ENCODE results near the gene HEATR5B. TPM values are rescaled to one million over a fixed set of nuclear protein-coding genes. Genes with fewer than 3 reads are reported as not detected.

The HEATR5B gene
- total and polyA plus RNA-seq, 2 of the 4 experiments (the other 2 are of a cell fraction): 8.3 to 17.9 TPM

DNA sequence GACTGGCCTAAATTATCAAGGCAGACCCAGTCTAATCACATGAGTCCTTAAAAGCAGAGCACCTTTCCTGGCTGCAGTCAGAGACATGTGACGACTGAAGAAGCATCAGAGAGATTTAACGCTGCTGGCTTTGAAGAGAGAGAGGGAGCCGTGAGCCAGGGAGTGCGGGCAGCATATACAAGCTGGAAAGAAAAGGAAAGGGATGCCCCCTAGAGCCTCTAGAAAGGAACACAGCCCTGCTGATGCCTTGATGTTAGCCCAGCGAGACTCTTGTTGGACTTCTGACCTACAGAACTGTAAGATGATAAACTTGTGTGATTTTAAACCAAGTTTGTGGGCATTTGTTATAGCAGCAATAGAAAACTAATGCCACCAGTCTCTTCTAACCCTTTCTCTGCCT lies 58.1 kb downstream of the HEATR5B start:
- Histone ChIP-seq H2BK20ac (ENCODE audit: low read depth, low read length) (no peak overlapping the region), H3K23ac (ENCODE audit: low read depth, low read length) (no peak overlapping the region), H3K9me3 (ENCODE audit: control insufficient read depth, insufficient read depth, low read length) (no peaks in the 10 kb centered on the region), H3K27me3 (ENCODE audit: control insufficient read depth, insufficient read depth, low read length) (no peaks in the 10 kb centered on the region), H3K36me3 (ENCODE audit: control insufficient read depth, insufficient read depth, low read length) (peaks cover 21% of the 10 kb centered on the region), H3K18ac (ENCODE audit: low read depth, low read length) (no peak overlapping the region), H2BK5ac (ENCODE audit: low read depth, low read length, poor library complexity, severe bottlenecking) (no peak overlapping the region), H2BK15ac (ENCODE audit: low read depth, low read length) (no peak overlapping the region), H3K4me2 (ENCODE audit: low read depth, low read length) (no peak overlapping the region), H3K4me1 (ENCODE audit: control insufficient read depth, insufficient read depth, low read length) (peaks cover 4% of the 10 kb centered on the region), H4K91ac (ENCODE audit: insufficient read depth, low read depth, low read length) (no peak overlapping the region), H4K5ac (ENCODE audit: low read depth, low read length) (no peak overlapping the region), H2BK120ac (ENCODE audit: low read depth, low read length) (no peak overlapping the region), H3K27ac (ENCODE audit: insufficient read depth, low read length) (no peak overlapping the region), H4K8ac (ENCODE audit: low read depth in 2 of 2, low read length in 2 of 2) (no peak overlapping the region), H4K20me1 (ENCODE audit: insufficient read depth, low read length) (no peaks in the 10 kb centered on the region), H3K4ac (ENCODE audit: low read depth, low read length) (no peak overlapping the region), H3K14ac (replicated peaks; ENCODE audit: low read depth, low read length) (no peak overlapping the region), H2AK5ac (ENCODE audit: low read depth, low read length) (no peak overlapping the region), H3K9ac (ENCODE audit: low read depth, low read length) (no peak overlapping the region), H3K56ac (ENCODE audit: extremely low read depth, insufficient read depth, low read length) (no peak overlapping the region), H3K9me1 (ENCODE audit: insufficient read depth, low read length) (peaks cover 6% of the 10 kb centered on the region), H2AFZ (replicated peaks; ENCODE audit: low read length, poor library complexity) (no peak overlapping the region), H3K79me1 (ENCODE audit: low read depth in 1 of 2, low read length in 2 of 2) (0 out of 4 replicates have a peak, but pooled peaks cover 0 to 6% of the 10 kb centered on the region in 2 experiments), H3K4me3 (ENCODE audit: insufficient read depth, low read depth, low read length) (no peak overlapping the region), H2AK9ac (replicated peaks; ENCODE audit: low read depth, low read length, poor library complexity) (no peak overlapping the region)
- ChIA-PET CTCF (no interaction called here), POLR2A (ENCODE audit: unreplicated experiment) (no interaction called here)
- no TSS peak for BruUV-seq (replicated peaks)
- dilution Hi-C loops (cut with HindIII; ENCODE audit: low sequenced_read_pairs, unreplicated experiment) (no loop called here), in situ Hi-C loops (cut with MboI; ENCODE audit: low sequenced_read_pairs) (no loop called here), intact Hi-C loops (cut with micrococcal nuclease) (no loop called here)
- TF ChIP-seq RAD21 (IDR thresholded peaks at IDR 0.05; ENCODE audit: low read length): no peak
- TF ChIP-seq RFX5 (IDR thresholded peaks at IDR 0.05; ENCODE audit: low read depth, low read length): no peak
- no peak for TF ChIP-seq MXI1 (IDR thresholded peaks at IDR 0.05; ENCODE audit: borderline replicate concordance, low read depth, low read length)
- no peak for TF ChIP-seq RCOR1 (IDR thresholded peaks at IDR 0.05; ENCODE audit: insufficient replicate concordance, low read length)
- no peak for TF ChIP-seq MAFK (IDR thresholded peaks at IDR 0.05; ENCODE audit: low read depth, low read length)
- TF ChIP-seq, protein P1, sequence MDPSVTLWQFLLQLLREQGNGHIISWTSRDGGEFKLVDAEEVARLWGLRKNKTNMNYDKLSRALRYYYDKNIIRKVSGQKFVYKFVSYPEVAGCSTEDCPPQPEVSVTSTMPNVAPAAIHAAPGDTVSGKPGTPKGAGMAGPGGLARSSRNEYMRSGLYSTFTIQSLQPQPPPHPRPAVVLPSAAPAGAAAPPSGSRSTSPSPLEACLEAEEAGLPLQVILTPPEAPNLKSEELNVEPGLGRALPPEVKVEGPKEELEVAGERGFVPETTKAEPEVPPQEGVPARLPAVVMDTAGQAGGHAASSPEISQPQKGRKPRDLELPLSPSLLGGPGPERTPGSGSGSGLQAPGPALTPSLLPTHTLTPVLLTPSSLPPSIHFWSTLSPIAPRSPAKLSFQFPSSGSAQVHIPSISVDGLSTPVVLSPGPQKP (IDR thresholded peaks at IDR 0.05; ENCODE audit: borderline replicate concordance, low read depth, low read length): no peak
- TF ChIP-seq, protein P2, sequence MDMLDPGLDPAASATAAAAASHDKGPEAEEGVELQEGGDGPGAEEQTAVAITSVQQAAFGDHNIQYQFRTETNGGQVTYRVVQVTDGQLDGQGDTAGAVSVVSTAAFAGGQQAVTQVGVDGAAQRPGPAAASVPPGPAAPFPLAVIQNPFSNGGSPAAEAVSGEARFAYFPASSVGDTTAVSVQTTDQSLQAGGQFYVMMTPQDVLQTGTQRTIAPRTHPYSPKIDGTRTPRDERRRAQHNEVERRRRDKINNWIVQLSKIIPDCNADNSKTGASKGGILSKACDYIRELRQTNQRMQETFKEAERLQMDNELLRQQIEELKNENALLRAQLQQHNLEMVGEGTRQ (IDR thresholded peaks at IDR 0.05; ENCODE audit: low read depth, low read length): no peak
- no peak for TF ChIP-seq SMC3 (IDR thresholded peaks at IDR 0.05; ENCODE audit: low read depth, low read length)
- TF ChIP-seq, protein P3, sequence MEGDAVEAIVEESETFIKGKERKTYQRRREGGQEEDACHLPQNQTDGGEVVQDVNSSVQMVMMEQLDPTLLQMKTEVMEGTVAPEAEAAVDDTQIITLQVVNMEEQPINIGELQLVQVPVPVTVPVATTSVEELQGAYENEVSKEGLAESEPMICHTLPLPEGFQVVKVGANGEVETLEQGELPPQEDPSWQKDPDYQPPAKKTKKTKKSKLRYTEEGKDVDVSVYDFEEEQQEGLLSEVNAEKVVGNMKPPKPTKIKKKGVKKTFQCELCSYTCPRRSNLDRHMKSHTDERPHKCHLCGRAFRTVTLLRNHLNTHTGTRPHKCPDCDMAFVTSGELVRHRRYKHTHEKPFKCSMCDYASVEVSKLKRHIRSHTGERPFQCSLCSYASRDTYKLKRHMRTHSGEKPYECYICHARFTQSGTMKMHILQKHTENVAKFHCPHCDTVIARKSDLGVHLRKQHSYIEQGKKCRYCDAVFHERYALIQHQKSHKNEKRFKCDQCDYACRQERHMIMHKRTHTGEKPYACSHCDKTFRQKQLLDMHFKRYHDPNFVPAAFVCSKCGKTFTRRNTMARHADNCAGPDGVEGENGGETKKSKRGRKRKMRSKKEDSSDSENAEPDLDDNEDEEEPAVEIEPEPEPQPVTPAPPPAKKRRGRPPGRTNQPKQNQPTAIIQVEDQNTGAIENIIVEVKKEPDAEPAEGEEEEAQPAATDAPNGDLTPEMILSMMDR (conservative IDR thresholded peaks at IDR 0.05; ENCODE audit: low read depth, low read length): no peak
- TF ChIP-seq POLR2A (IDR thresholded peaks at IDR 0.05; ENCODE audit: low read depth, low read length): no peak
- no peak for TF ChIP-seq CHD1 (IDR thresholded peaks at IDR 0.05; ENCODE audit: low read depth, low read length)
- no peak for TF ChIP-seq NFE2L2 (IDR thresholded peaks at IDR 0.05; ENCODE audit: low read depth, low read length)
- TF ChIP-seq MAZ (IDR thresholded peaks at IDR 0.05; ENCODE audit: borderline replicate concordance, low read depth, low read length): no peak
- no peak for TF ChIP-seq CEBPB (IDR thresholded peaks at IDR 0.05; ENCODE audit: low read depth, low read length)
- no peak for TF ChIP-seq BHLHE40 (IDR thresholded peaks at IDR 0.05; ENCODE audit: low read depth, low read length)
- TF ChIP-seq FOS (IDR thresholded peaks at IDR 0.05; ENCODE audit: low read depth, low read length): no peak
- ATAC-seq (ENCODE audit: low read depth) (no peak), DNase-seq (no peak)
- WGBS, 2 experiments (ENCODE audit: extremely low coverage in 2 of 2, insufficient read length in 1 of 2): 70% methylated on average over 2 of the region's 5 CpGs; no CpG with 5 or more reads in 1 of the 2 experiments
